Endothelial cell of umbilical vein (primary cell): ENCODE measurements around the gene TSPAN14. TPM values are rescaled to one million over a fixed set of nuclear protein-coding genes. Genes with fewer than 3 reads are reported as not detected.

Source experiments
- BruUV-seq: library from RNA; stranded (reverse); fragments of 400-500 nt; replicated peaks from 2 replicates; lab custom pipeline; 2021; lab: Mats Ljungman, UMichigan
- CTCF ChIA-PET: fragments of 300-600, 350-600 bp; sonication (Branson Sonifier 250); formaldehyde crosslinking; loops from one replicate; lab custom pipeline; 2021; ENCODE audit warnings: antibody characterized with exemption, inconsistent platforms; lab: Charles Lee
- POLR2A ChIA-PET: fragments of 300-600, 350-600 bp; sonication (Branson Sonifier 250); formaldehyde crosslinking; loops from one replicate; lab custom pipeline; 2021; ENCODE audit warnings: antibody characterized with exemption, inconsistent platforms; lab: Charles Lee
- DNase-seq: peaks from one replicate; pipeline ENCODE4 v3.0.0-alpha.2; 2011; ENCODE audit warnings: low read depth, low spot score
- FAIRE-seq: peaks from 2 replicates; lab custom pipeline; 2011; peaks lifted over from hg19 to GRCh38; lab: Jason Lieb, UNC
- H2AFZ ChIP-seq: 2 replicates; pipeline ENCODE4 v1.6.0; 2012; ENCODE audit warnings: low read depth, low read length, control low read depth, inconsistent platforms
- H3K27ac ChIP-seq: 2 replicates; pipeline ENCODE4 v1.5.1; 2011; ENCODE audit warnings: low read depth, mild to moderate bottlenecking, control low read depth, low read length, moderate library complexity; ENCODE audit not compliant: insufficient read depth
- H3K27me3 ChIP-seq, 2 experiments: 2 replicates each; pipeline versions ENCODE4 v1.6.0 to v1.6.1; 2011; ENCODE audit warnings: low read length in 2 of 2, mixed read lengths in 1 of 2; ENCODE audit not compliant: control insufficient read depth in 2 of 2, insufficient read depth in 2 of 2
- H3K36me3 ChIP-seq, 2 experiments: 2 replicates in 1 of 2; 3 replicates in 1 of 2; pipeline ENCODE4 v1.5.1; 2011; ENCODE audit warnings: low read length in 2 of 2, mild to moderate bottlenecking in 1 of 2, moderate library complexity in 1 of 2; ENCODE audit not compliant: control insufficient read depth in 2 of 2, insufficient read depth in 2 of 2; ENCODE audit errors: extremely low read depth in 1 of 2
- H3K4me1 ChIP-seq: 3 replicates; pipeline ENCODE4 v1.5.1; 2011; ENCODE audit warnings: mild to moderate bottlenecking, low read length; ENCODE audit not compliant: control insufficient read depth, insufficient read depth; ENCODE audit errors: extremely low read depth
- H3K4me2 ChIP-seq: 2 replicates; pipeline ENCODE4 v1.6.1; 2011; ENCODE audit warnings: low read length, control low read depth, mixed read lengths; ENCODE audit not compliant: insufficient read depth
- H3K4me3 ChIP-seq, 3 experiments: fragments of 200-600 bp in 1 of 3; sonication (generic), shearing (Covaris generic) in 1 of 3; replicated peaks in 1 of 3; 2 replicates each; pipeline ENCODE4 v1.5.1; 2011 to 2016; ENCODE audit warnings: control low read depth in 3 of 3, low read length in 3 of 3, mild to moderate bottlenecking in 2 of 3, inconsistent platforms in 1 of 3, low read depth in 1 of 3, moderate library complexity in 1 of 3; ENCODE audit not compliant: insufficient read depth in 1 of 3
- H3K79me2 ChIP-seq: 2 replicates; pipeline ENCODE4 v1.6.0; 2012; ENCODE audit warnings: low read length, inconsistent platforms; ENCODE audit not compliant: control insufficient read depth, insufficient read depth
- H3K9ac ChIP-seq: replicated peaks from 2 replicates; pipeline ENCODE3; 2011; ENCODE audit warnings: low read length, control low read depth; ENCODE audit not compliant: insufficient read depth; ENCODE audit errors: extremely low read depth
- H3K9me1 ChIP-seq: replicated peaks from 3 replicates; pipeline ENCODE4 v1.6.0; 2011; ENCODE audit warnings: mild to moderate bottlenecking, low read length; ENCODE audit not compliant: control insufficient read depth, insufficient read depth; ENCODE audit errors: extremely low read depth
- H3K9me3 ChIP-seq: replicated peaks from 2 replicates; pipeline ENCODE4 v1.5.1; 2012; ENCODE audit warnings: low read length, inconsistent platforms; ENCODE audit not compliant: control insufficient read depth, insufficient read depth
- H4K20me1 ChIP-seq: replicated peaks from 2 replicates; pipeline ENCODE3; 2011; ENCODE audit warnings: mild to moderate bottlenecking, low read length; ENCODE audit not compliant: control insufficient read depth, insufficient read depth; ENCODE audit errors: extremely low read depth
- CTCF ChIP-seq, 2 donors: IDR thresholded peaks; 1 replicate in 1 of 2; 2 replicates in 1 of 2; pipeline ENCODE4 v1.5.1; 2011; ENCODE audit warnings: low read length in 2 of 2, mild to moderate bottlenecking in 2 of 2, moderate library complexity in 2 of 2, control low read depth in 1 of 2, inconsistent platforms in 1 of 2, low read depth in 1 of 2; ENCODE audit not compliant: insufficient read depth in 1 of 2; ENCODE audit errors: extremely low read depth in 1 of 2
- EZH2 ChIP-seq: IDR thresholded peaks from 2 replicates; pipeline ENCODE4 v1.6.1; 2012; ENCODE audit warnings: borderline replicate concordance, low read depth, mild to moderate bottlenecking, moderate library complexity, low read length, inconsistent platforms; ENCODE audit not compliant: severe bottlenecking
- FOS ChIP-seq: IDR thresholded peaks from 2 replicates; pipeline ENCODE4 v1.6.1; 2011; ENCODE audit warnings: mild to moderate bottlenecking, low read length, moderate library complexity, borderline replicate concordance; ENCODE audit not compliant: insufficient read depth
- GATA2 ChIP-seq: IDR thresholded peaks from 2 replicates; pipeline ENCODE4 v1.7.0; 2011; ENCODE audit warnings: low read depth, mild to moderate bottlenecking, moderate library complexity, mixed read lengths, low read length; ENCODE audit not compliant: insufficient read length, insufficient read depth
- JUN ChIP-seq: IDR thresholded peaks from 2 replicates; pipeline ENCODE4 v1.6.1; 2011; ENCODE audit warnings: borderline replicate concordance, low read depth; ENCODE audit not compliant: insufficient read length, insufficient read depth
- MAX ChIP-seq: IDR thresholded peaks from 2 replicates; pipeline ENCODE4 v1.6.1; 2011; ENCODE audit not compliant: insufficient read depth, insufficient read length
- MYC ChIP-seq: IDR thresholded peaks from one replicate; pipeline ENCODE4 v1.6.1; 2011; ENCODE audit warnings: mild to moderate bottlenecking, low read depth, low read length
- POLR2A ChIP-seq: IDR thresholded peaks from 2 replicates; pipeline ENCODE4 v1.6.1; 2012; ENCODE audit warnings: low read depth, mild to moderate bottlenecking, control low read depth, low read length
- POLR2AphosphoS5 ChIP-seq: IDR thresholded peaks from 2 replicates; pipeline ENCODE4 v1.6.1; 2012; ENCODE audit warnings: low read depth, mild to moderate bottlenecking, control low read depth, low read length, moderate library complexity; ENCODE audit not compliant: insufficient read depth
- dilution Hi-C: fragments of 300-500 bp; cut with MboI; formaldehyde crosslinking; loops from one replicate; pipeline ENCODE4 v1.15.0; 2019; ENCODE audit warnings: low sequenced_read_pairs; ENCODE audit not compliant: extremely low pct_ligation_motif_present
- intact Hi-C: fragments of 100-400 bp; cut with micrococcal nuclease; formaldehyde crosslinking; loops from one replicate; pipeline ENCODE4 v1.10.0; 2022
- polyA plus RNA-seq, 4 experiments: library from polyadenylated mRNA; depleted of rRNA in 3 of 4; stranded (reverse) in 3 of 4; unstranded in 1 of 4; fragments of >200 nt; gene quantifications; 2 replicates each; pipeline versions ENCODE4 v1.2.1 to v1.2.3, GENCODE V29; 2011 to 2012; ENCODE audit warnings: missing spikeins in 1 of 4
- total RNA-seq: library from RNA; stranded (reverse); gene quantifications from 2 replicates; pipeline ENCODE4 v1.2.3, GENCODE V29; 2021

TSPAN14 gene
- total and polyA plus RNA-seq, 2 donors (not counting 3 experiments of a cell fraction or from before 2014, with no cell fraction given), result 210 to 242 TPM

GRCh38 chr10:80569131-80569895 is 115.2 kb downstream of the TSPAN14 start:
- H3K9me1 ChIP-seq, result no peaks in the 10 kb centered on the region
- CTCF ChIA-PET, result interaction anchor here (1.3 kb wide), 1 partner anchor 28 kb away, joined by 3 read pairs; no protein-coding TSS in a partner anchor

More at GRCh38 chr10:80569131-80569895, 115.2 kb downstream of the TSPAN14 start:
- Histone ChIP-seq H3K4me1 (no peaks in the 10 kb centered on the region), H3K9ac (no peak overlapping the region), H3K9me3 (no peaks in the 10 kb centered on the region), H3K79me2 (no peaks in the 10 kb centered on the region), H4K20me1 (no peaks in the 10 kb centered on the region), H2AFZ (no peak overlapping the region), H3K4me2 (no peak overlapping the region), H3K27me3 (peaks cover 5% of the 10 kb centered on the region in 2 experiments), H3K4me3 (no peak overlapping the region), H3K27ac (no peak overlapping the region), H3K36me3 (no peaks in the 10 kb centered on the region)
- no peak for FAIRE-seq
- no peak for DNase-seq
- no TSS peak for BruUV-seq
- dilution Hi-C loops (no loop called here), intact Hi-C loops (no loop called here)
- POLR2A ChIA-PET, result no interaction called here
- TF ChIP-seq MYC (no peak), GATA2 (no peak), MAX (no peak), CTCF (IDR thresholded peaks at IDR 0.05; ENCODE audit: extremely low read depth in 1 of 2, insufficient read depth in 1 of 2, low read depth in 1 of 2, low read length in 2 of 2) (no peak), FOS (no peak), JUN (no peak), POLR2AphosphoS5 (no peak), EZH2 (no peak), POLR2A (no peak)
